Embryonic facial prominence (tissue), 1 donor: ENCODE results near the gene PIK3C3.

Experiments used
- DNase-seq: peaks from one replicate; pipeline ENCODE4 v3.0.0-alpha.2; 2016; ENCODE audit errors: extremely low spot score

The PIK3C3 gene

DNA sequence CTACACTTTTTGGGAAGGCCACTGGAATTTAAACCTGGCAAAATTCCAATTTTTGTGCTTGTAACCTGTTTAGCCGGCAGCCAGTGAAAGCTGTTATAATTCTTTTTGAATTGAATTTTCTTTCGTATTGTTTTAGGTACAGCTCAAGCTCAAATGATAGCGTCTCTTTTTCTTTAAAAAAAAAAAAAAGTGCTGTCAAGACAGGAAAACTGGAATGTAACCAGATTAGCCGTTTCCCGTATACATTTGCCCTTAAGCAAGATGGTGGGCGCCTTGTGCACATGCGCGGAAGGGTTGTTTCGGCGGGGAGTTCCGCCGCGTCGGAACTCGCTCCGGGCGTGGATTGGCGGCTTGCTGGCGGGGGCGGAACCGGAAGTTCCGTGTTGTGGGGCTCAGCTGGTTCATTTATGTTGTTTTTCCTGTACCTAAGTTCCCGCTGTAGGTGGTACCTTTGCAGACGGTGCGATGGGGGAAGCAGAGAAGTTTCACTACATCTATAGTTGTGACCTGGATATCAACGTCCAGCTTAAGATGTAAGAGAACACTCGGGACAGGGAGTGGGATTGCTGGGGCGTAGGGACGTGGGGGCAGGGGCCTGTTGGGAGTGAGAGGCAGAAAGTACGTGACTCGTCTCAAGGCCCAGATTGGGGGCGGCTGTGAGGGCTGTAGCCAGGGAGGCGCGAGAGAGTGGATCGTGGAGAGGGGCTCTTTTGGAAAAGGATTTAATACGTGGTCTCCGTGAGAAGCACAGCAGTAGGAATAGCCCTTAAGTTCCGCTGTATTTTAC is at the start of gene PIK3C3:
Gene PIK3C3 (plus strand): TSS at position 408 of the 787 bp plus-strand sequence. CDS start 58 bp downstream, at position 466.
- DNase-seq = peak; percentile 94

DNA sequence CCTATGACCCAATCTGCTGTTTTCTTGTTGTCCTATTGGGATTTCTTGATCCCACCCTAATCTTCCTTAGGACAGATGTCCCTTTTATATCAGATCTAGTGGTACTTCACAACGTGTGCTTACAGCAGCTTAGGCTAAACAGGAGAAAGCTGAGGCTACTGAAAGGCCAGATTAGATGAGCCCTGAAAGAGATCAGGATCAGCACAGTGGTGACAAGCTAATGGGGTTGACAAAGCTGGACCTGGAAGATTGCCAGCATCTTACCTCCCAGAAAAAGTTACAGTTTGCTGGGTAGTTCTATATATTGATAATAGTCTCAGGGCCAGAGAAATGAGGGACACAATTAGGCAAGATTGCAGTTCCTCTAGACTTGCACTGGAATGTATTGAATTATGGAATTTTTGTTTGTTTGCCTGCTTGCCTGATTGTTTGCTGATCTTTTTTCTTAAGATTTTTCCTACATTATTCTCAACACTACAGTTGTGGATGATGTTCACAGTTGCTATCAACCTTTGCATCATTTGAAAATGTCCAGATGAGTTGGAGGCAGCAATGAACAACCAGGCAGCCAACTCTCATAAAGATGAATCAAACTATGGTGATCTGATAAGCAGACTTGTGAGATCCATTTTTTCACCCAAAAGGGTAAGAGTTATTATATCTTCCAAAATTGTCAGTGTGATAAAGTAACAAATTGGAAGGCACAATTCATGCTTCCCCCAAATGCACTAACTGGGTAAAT is 49.1 kb upstream of the PIK3C3 start:
- DNase-seq = no peak

DNA sequence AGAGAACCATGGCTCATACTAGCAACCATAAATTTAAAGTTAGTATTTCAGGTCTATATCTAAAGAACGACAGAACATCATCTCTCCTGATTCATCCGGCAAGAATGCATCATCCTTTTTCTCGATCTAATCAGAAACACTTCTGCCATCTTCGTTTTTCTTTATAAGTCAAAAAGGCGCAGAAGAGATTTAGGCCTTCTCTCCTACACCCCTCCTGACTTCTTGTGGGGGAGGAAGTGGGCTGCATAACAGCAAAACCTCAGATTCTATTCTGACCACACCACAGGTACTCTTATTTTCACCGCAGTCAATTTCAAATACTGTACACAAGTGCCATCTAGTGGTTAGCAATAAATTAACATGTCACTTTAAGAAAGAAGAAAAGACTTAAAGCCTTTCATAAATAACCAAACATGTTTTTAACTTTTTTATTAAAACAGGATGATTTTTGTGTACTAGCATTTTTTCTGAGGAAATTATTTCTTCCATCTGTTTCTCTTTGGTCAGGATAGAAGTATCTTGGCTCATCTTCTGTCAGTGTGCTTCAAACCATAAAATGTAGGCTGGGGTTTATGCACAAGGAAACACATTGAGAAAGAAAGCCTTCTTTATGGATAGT is 48.4 kb upstream of the PIK3C3 start:
- peak; percentile 53 for DNase-seq

DNA sequence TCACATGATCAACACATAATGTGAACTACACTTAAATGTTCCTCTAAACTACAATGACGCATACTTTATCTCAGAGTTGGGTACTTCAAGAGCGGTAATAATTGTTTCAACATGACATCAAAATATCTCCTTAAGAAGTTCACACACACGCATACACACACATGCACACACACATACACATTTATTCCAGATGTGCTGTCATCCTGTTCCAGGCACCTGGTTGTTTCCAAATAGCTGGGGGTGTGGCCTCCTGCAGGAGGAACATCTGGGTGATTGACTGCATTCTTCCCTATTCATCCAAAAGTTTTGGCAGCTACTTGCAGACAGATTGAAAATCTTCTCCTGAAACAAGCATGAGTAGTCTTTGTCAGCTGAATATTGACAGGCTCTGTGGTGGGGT is 37.9 kb upstream of the PIK3C3 start:
- DNase-seq = no peak

DNA sequence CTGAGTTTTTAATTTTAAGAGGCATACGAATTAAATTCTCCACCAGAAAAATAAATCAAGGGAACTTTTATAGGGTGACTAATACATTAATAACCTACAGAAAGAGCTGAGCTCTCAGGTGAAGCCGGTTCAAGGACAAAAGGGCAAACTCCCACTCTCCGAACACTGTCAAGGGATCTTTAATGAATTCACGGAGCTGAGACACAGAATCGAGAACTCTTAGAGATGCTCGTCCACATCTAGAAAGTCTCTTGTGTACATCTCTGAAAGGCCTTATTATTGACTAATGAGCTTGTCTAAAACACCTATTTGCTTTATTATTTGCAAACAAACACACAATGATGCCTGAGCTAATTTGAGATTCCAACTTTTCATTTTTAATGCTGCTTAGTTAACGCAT is 33.3 kb upstream of the PIK3C3 start:
- no peak for DNase-seq

DNA sequence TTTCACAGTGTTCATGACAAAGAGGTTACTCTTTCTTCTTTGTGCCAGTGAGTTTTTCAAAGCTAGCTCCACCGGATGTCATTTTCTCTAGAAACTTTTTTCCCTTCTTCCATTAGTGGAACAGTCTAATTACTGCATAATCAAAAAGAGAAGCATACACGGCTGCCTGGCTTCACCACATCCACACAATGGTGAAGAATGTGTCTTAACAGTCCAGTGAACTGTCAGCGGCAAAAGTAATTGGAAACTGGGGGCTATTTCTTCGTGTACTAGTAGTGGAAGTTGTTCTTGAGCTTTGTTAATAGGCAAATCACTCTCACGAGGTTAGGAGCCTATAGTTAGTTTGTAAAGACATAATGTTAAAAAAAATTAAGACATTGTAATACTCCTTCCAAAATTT is 32.9 kb upstream of the PIK3C3 start:
- DNase-seq = no peak

DNA sequence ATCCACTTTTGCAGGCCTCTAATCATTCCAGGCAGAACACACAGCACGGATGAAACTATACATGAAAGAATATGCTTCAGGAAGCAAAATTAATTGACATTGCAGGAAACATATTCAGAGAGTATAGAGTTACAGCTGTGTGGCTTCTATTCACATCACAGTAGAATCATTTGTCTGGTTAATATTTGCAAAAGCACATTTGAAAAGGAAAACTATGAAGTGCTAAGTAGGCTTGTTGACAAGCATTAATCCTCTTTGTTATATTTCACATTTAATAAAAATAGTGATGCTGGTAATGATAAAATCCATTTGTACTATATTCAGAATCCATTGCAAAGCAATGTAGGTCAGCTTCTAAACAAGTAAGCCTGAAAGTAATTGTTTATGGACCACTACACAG is 32.2 kb upstream of the PIK3C3 start:
- no peak for DNase-seq

DNA sequence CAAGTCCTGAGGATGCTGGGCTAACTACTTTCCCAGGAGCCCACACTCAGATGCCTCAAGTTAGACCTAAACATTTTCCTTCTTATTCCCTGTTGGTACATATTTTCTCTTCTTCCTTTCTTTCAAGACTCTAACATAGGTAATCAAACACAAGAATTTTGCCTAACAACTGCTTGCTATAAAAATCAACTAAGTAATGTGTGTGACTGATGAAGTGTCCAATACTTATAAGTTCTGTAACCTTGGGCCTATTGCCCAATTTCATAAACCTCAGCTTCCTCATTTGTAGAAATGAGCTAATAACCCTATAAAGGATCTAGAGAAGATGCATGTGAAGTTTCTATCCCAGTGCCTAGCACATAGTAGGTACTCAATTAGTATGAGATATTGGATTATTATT is 31.6 kb upstream of the PIK3C3 start:
- DNase-seq = no peak

DNA sequence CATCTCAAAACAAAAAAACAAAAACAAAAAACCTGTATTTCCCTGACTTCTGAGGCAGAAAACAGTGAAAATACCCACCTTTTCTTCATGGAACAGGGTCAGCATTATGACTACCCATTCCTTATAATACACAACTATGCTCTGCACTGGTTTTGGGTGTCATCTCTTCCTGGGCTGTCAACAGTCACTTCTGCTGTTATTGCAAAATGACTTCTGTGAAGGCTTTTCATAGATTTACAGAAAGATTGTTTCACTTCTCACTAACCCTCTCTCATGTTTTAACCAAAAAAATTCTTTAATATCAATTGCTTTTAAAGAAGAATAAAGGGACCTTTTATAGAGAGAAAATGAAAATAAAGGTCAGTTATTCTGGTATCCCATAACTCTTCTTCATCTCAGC is 26.5 kb upstream of the PIK3C3 start:
- DNase-seq = no peak

DNA sequence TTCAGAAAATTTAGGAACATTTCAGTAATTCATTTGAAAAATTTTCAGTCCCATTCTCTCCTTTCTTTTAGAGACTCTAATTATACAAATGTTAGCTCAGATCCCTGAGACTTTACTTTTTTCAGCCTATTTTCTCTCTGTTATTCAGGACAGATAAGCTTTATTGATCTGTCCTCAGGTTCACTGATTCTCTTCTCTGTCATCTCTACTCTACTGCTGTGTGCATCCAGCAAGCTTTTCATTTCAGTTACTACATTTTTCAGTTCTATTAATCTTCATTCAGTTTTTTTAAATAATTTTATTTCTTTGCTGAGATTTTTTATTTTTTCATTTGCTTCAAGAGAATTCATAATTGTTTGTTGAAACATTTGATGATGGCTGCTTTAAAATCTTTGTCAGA is 22.1 kb upstream of the PIK3C3 start:
- no peak for DNase-seq

DNA sequence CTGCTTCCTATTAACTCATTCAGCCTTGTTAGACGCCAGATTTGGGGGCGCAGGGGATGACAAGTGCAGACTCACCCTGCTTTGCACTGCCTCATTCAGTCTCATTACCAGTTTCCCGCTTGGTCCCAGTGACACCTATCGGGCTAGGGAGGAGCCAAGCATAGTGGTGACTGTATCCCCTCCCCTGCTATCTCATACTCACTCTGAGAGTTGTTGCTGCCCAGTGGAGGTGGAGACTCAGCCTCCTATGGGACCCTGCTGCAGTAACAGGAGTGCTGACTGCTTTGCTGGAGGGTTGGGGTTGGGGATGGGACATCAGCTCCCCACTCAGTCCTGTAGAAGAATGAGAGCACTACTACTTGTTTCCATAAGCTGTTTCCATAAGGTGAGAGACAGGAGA is 21.3 kb upstream of the PIK3C3 start:
- DNase-seq = no peak

DNA sequence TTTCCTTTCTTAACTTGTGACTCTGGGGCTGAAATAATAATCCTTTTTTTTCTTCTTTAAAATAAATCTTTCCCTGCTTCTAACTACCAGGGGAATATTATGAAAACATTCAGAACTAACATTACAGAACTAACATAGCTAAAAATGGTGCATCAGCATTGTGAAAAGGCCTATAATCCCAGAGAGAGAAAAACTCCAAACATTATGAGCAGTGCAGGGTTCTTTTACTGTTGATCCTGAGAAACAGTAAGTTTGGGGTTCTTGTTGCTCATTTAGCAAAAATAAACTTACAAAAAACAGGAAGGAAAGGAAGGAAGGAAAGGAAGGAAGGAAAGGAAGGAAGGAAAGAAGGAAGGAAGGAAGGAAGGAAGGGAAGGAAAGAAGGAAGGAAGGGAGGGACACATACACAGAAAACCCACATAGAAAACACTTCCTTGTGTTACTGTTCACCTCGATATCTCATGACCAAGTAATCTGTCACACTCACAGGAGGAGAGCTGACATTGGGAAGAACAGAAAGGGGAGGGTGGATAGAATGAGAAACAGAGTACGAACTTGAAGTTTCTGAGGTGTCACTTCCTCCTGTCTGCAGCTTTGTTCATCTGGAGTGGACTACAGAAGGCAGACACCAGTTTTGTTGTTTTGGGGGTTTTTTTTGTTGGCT is 18.4 kb upstream of the PIK3C3 start:
- DNase-seq = no peak

DNA sequence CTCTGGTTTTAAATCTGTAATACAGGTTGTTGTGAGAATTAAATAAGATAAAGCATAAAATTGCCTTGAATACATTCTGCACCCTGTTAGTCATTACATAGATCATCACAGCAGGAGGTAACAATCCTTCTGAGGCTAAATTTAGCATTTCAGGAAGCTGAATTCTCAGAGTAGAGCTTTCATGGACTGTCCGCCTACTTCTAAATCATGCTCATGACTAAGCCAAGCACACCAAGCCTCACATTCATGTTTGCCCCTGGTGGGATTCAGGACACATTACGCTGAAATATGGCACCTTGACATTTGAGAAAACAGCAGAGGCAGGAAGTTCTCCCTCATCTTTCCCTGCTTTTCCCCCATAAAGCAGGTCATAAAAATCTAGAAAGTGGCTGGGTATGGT is 16.6 kb upstream of the PIK3C3 start:
- DNase-seq = no peak

DNA sequence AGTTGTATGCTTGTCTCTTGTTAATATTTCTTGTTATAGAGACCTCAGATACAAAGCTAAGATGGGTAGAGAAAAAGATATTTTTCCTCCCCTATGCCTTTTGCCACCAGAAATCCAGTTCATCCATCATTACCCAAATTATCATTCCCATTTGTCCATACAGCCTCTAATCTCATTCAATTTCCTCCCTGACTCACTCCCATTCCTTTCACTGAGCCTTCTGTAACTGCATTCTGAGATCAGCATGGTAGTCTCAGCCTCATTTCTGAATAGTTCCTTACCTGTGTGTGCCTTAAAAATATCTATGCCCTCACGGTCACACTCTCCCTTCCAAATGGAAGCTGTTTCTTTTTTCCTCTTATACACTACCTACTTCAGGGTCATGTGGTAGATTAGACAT is 15.7 kb upstream of the PIK3C3 start:
- DNase-seq = no peak

DNA sequence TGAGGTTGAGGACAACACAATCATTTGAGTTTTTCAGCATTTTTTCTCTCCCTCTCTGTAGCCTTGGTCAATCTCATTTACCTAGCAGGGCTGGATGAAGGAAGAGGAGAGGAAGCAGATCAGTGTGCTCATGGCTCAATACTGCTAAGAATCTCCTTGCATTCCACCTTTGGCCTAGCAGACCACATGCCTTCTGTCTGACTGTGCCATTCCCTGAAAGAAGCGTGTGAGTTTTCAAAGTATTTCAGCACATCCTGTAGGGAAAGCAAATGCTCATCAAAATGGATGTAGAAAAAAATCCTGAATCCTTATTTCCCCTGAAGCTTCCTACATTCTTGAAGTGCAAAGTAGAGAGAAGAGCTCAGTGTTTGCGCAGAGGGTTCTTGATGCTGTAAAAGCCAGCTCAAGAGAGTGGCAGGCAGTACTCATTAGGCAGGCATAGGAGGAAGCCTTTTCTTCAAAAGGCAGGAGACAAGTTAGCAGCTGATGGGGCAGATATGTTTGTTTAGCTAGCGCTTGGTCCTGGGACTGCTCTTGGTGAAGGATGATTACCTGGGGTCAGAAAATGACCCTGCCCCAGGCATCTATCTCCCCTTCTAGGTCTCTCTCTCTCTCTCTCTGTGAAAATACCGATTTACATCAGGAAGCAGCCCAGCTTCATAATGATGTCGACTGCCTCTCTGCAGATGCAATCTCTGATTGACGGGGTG is 14.4 kb upstream of the PIK3C3 start:
- DNase-seq = no peak

DNA sequence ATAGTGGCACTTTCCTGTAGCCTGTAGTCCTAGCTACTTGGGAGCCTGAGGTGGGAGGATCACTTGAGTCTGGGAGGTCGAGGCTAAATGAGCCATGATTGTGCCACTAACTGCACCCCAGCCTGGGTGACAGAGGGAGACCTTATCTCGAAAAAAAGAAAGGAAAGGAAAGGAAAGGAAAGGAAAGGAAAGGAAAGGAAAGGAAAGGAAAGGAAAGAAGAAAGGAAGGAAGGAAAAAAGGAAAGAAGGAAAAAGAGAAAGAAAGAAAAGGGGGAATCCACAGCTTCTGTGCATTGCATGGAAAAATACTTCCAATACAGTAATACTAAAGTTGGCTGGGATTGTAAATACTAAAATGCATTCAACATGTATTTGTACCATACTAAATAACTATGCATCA is 12.8 kb upstream of the PIK3C3 start:
- no peak for DNase-seq

DNA sequence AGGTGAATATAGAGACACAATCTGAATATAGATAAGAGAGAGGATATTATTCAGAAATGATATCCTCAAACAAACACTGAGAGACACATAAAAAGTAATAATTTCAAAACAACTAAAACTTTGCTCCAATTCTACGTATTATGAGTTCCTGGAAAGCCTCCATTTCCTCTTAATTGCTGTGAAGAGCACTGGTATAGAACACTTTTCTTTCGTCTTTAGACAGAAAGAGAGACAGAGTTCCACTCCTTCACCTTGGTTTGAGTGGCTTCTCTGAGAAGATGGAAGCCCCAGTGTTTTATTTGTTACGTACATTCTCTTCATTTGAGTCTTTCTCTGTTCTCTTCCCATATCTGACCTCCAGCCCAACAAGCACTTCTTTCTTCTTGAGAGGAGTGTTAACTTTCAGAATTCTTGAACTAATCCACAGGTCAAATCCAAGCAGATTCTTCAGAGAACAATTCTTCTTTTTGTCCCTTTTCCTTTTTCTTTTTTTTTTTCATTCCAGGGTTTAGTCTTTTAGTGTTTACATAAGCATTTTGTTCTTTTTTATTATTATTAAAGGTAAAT is 6.4 kb upstream of the PIK3C3 start:
- DNase-seq = no peak

DNA sequence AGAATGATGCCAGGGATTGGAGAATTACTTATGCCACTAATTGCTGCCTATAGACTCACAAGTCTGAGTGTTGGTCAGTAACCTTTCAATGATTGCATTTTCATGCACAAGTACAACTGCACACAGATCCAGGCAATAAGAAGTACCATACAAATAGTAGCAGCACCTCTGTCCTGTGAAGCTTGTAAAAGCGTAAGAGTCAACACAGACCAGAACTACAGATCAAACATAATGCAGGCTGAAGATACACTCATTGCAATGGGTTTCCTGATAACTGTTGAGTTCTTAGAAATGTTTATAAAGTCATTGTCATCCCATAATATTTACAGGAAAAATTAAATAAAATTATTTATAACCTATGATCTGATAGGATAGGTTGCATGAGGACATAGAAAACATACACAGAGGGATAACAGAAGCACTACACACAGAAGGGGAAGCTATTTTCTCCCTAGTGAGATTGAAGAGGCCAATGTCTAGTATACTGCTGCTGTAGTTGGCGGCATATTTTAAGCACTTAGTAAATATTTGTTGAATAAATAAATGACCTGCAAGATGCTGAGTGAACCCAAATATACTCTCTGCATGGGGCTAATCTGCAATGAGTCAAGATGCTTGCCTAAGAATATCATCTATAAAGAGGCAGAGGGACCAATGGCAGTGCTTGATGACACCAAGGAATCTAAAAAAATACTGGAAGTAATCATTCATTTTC is 5.7 kb upstream of the PIK3C3 start:
- no peak for DNase-seq

DNA sequence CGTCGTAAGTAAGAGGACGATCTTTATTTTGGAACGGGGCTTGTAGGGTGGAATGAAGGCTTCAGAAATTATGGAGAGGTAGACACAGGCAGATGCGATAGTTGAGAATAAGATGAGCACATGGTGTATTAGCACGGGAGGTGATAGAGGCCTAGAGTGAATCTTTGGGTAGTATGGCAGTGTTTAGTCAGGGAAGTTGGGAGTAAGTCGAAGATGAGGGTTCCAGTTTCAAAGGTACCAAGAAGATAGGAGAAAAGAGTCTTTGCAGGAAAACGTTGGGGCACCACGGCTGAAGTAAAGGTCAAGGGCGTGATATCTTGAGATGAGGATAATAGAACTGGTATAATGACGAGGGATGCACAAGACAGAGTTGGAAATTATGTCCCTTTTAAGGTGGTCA is 654 bp downstream of the PIK3C3 start:
- DNase-seq = no peak

DNA sequence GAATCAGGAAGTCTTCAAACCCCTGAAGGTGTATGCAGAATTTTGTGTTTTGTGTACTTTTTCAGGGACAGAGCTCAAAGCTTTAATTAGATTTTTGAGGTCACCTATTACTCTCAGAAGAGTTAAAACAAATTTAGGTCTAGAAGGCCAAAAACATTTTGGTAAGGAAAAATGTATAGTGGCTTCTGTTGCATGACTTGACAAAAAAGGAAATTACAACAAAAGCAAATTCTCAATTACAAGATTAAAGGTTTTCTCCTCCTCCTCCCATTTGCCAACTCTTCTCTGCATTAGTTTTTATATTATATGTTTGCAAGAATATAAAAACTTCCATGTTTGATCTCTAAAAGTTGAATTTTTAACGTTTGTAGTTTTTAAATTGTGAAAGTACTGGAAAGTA is 4.0 kb downstream of the PIK3C3 start:
- DNase-seq = no peak
